ENCODE results near the gene ATP2C1.

The ATP2C1 gene

GRCh38 chr3:131026321-131027151 lies 132.7 kb downstream of the ATP2C1 start, which contains the start of the genes ASTE1 and NEK11:
ASTE1 (minus strand) TSS chr3:131026825; CDS start chr3:131025306, 1,519 bp downstream.
NEK11 (plus strand) TSS chr3:131026877; CDS start chr3:131029709, 2,832 bp downstream.
- peak within 1 kb of the TSS; percentile 65 to 97 (median 92) for H3K4me3 ChIP-seq (ENCODE audit: control insufficient read depth in 1 of 7, extremely low read depth in 1 of 7, insufficient read depth in 4 of 7, low read depth in 2 of 7, low read length in 6 of 7)
- no peaks in the 10 kb centered on the region for H3K9me3 ChIP-seq (ENCODE audit: control extremely low read depth in 1 of 5, control insufficient read depth in 4 of 5, insufficient read depth in 2 of 5, low read depth in 1 of 5, low read length in 4 of 5)
- ChIA-PET POLR2A (no interaction called here), CTCF (interaction anchor here (0.6 to 1.0 kb wide), 3 partner anchors 10 to 468 kb away, joined by 3 to 4 read pairs (median 3); no protein-coding TSS in a partner anchor)
- H3K27me3 ChIP-seq (replicated peaks in 2 of 5; ENCODE audit: control insufficient read depth in 4 of 5, insufficient read depth in 5 of 5, low read length in 4 of 5): no peaks in the 10 kb centered on the region
- H3K27ac ChIP-seq (ENCODE audit: insufficient read depth in 1 of 2, low read depth in 1 of 2, low read length in 2 of 2, poor library complexity in 1 of 2, severe bottlenecking in 2 of 2): peak within 1 kb of the TSS; percentile 85 to 95
- H3K4me1 ChIP-seq (ENCODE audit: control extremely low read depth in 1 of 4, control insufficient read depth in 4 of 4, insufficient read depth in 4 of 4, low read length in 3 of 4): peaks cover 7 to 21% (median 18%) of the 10 kb centered on the region in 4 experiments
- 0% methylated on average over 55 of the region's 56 CpGs for WGBS (ENCODE audit: insufficient coverage)
- peaks cover 8 to 17% (median 10%) of the 10 kb centered on the region in 4 experiments for H3K36me3 ChIP-seq (ENCODE audit: control insufficient read depth in 4 of 4, insufficient read depth in 4 of 4, low read length in 3 of 4)
- DNase-seq: peak; percentile 89 to 96 (median 94)

- ChIA-PET POLR2A (no interaction called here), CTCF (no interaction called here)
- DNase-seq: no peak
- H3K27ac ChIP-seq (ENCODE audit: insufficient read depth in 1 of 2, low read depth in 1 of 2, low read length in 2 of 2, poor library complexity in 1 of 2, severe bottlenecking in 2 of 2): no peak overlapping the region
- H3K9me3 ChIP-seq (ENCODE audit: control extremely low read depth in 1 of 5, control insufficient read depth in 4 of 5, insufficient read depth in 2 of 5, low read depth in 1 of 5, low read length in 4 of 5): no peaks in the 10 kb centered on the region
- peaks cover 7 to 21% (median 18%) of the 10 kb centered on the region in 4 experiments for H3K4me1 ChIP-seq (ENCODE audit: control extremely low read depth in 1 of 4, control insufficient read depth in 4 of 4, insufficient read depth in 4 of 4, low read length in 3 of 4)
- H3K27me3 ChIP-seq (replicated peaks in 2 of 5; ENCODE audit: control insufficient read depth in 4 of 5, insufficient read depth in 5 of 5, low read length in 4 of 5): no peaks in the 10 kb centered on the region
- H3K36me3 ChIP-seq (ENCODE audit: control insufficient read depth in 4 of 4, insufficient read depth in 4 of 4, low read length in 3 of 4): peaks cover 5 to 12% (median 6%) of the 10 kb centered on the region in 4 experiments
- H3K4me3 ChIP-seq (ENCODE audit: control insufficient read depth in 1 of 7, extremely low read depth in 1 of 7, insufficient read depth in 4 of 7, low read depth in 2 of 7, low read length in 6 of 7): no peak overlapping the region
- no CpG with 5 or more reads among the region's 3 CpGs for WGBS (ENCODE audit: insufficient coverage)
Measured at GRCh38 chr3:131028844-131029243, 135.0 kb downstream of the ATP2C1 start.

- H3K27me3 ChIP-seq (replicated peaks in 2 of 5; ENCODE audit: control insufficient read depth in 4 of 5, insufficient read depth in 5 of 5, low read length in 4 of 5): no peaks in the 10 kb centered on the region
- CTCF ChIA-PET: interaction anchor here (0.7 kb wide), 1 partner anchor 1001 kb away, joined by 3 read pairs; no protein-coding TSS in a partner anchor
- no peak for DNase-seq
Measured at GRCh38 chr3:131031660-131032059, 137.8 kb downstream of the ATP2C1 start.

GRCh38 chr3:131033480-131034080 lies 139.7 kb downstream of the ATP2C1 start:
- ChIA-PET CTCF (interaction anchor here (0.9 to 2.2 kb wide), 10 partner anchors 9 to 1366 kb away, joined by 3 to 10 read pairs (median 4); no protein-coding TSS in a partner anchor), POLR2A (no interaction called here)
- Histone ChIP-seq H3K4me1 (ENCODE audit: control extremely low read depth in 1 of 4, control insufficient read depth in 4 of 4, insufficient read depth in 4 of 4, low read length in 3 of 4) (no peaks in the 10 kb centered on the region), H3K9me3 (ENCODE audit: control extremely low read depth in 1 of 5, control insufficient read depth in 4 of 5, insufficient read depth in 2 of 5, low read depth in 1 of 5, low read length in 4 of 5) (no peaks in the 10 kb centered on the region), H3K4me3 (ENCODE audit: control insufficient read depth in 1 of 7, extremely low read depth in 1 of 7, insufficient read depth in 4 of 7, low read depth in 2 of 7, low read length in 6 of 7) (no peak overlapping the region), H3K27me3 (replicated peaks in 2 of 5; ENCODE audit: control insufficient read depth in 4 of 5, insufficient read depth in 5 of 5, low read length in 4 of 5) (no peaks in the 10 kb centered on the region), H3K36me3 (ENCODE audit: control insufficient read depth in 4 of 4, insufficient read depth in 4 of 4, low read length in 3 of 4) (no peaks in the 10 kb centered on the region), H3K27ac (ENCODE audit: insufficient read depth in 1 of 2, low read depth in 1 of 2, low read length in 2 of 2, poor library complexity in 1 of 2, severe bottlenecking in 2 of 2) (no peak overlapping the region)
- WGBS (ENCODE audit: insufficient coverage): no CpG with 5 or more reads among the region's 1 CpG
- peak; percentile 52 to 77 (median 69) for DNase-seq

More at GRCh38 chr3:131031660-131032059, 137.8 kb downstream of the ATP2C1 start:
- Histone ChIP-seq H3K9me3 (ENCODE audit: control extremely low read depth in 1 of 5, control insufficient read depth in 4 of 5, insufficient read depth in 2 of 5, low read depth in 1 of 5, low read length in 4 of 5) (no peaks in the 10 kb centered on the region), H3K4me1 (ENCODE audit: control extremely low read depth in 1 of 4, control insufficient read depth in 4 of 4, insufficient read depth in 4 of 4, low read length in 3 of 4) (peaks cover 0 to 8% (median 6%) of the 10 kb centered on the region in 4 experiments), H3K27ac (ENCODE audit: insufficient read depth in 1 of 2, low read depth in 1 of 2, low read length in 2 of 2, poor library complexity in 1 of 2, severe bottlenecking in 2 of 2) (no peak overlapping the region), H3K4me3 (ENCODE audit: control insufficient read depth in 1 of 7, extremely low read depth in 1 of 7, insufficient read depth in 4 of 7, low read depth in 2 of 7, low read length in 6 of 7) (no peak overlapping the region), H3K36me3 (ENCODE audit: control insufficient read depth in 4 of 4, insufficient read depth in 4 of 4, low read length in 3 of 4) (no peaks in the 10 kb centered on the region)
- WGBS (ENCODE audit: insufficient coverage): no CpG with 5 or more reads among the region's 3 CpGs
- POLR2A ChIA-PET: no interaction called here

GRCh38 chr3:131036200-131036816 lies 142.4 kb downstream of the ATP2C1 start:
- no peak overlapping the region for H3K4me3 ChIP-seq (ENCODE audit: control insufficient read depth in 1 of 7, extremely low read depth in 1 of 7, insufficient read depth in 4 of 7, low read depth in 2 of 7, low read length in 6 of 7)
- POLR2A ChIA-PET: interaction anchor here (0.6 kb wide), 1 partner anchor 28 kb away, joined by 4 read pairs; no protein-coding TSS in a partner anchor
- no peaks in the 10 kb centered on the region for H3K27me3 ChIP-seq (replicated peaks in 2 of 5; ENCODE audit: control insufficient read depth in 4 of 5, insufficient read depth in 5 of 5, low read length in 4 of 5)
- no peak overlapping the region for H3K27ac ChIP-seq (ENCODE audit: insufficient read depth in 1 of 2, low read depth in 1 of 2, low read length in 2 of 2, poor library complexity in 1 of 2, severe bottlenecking in 2 of 2)
- H3K9me3 ChIP-seq (ENCODE audit: control extremely low read depth in 1 of 5, control insufficient read depth in 4 of 5, insufficient read depth in 2 of 5, low read depth in 1 of 5, low read length in 4 of 5): no peaks in the 10 kb centered on the region
- CTCF ChIA-PET: interaction anchor here (0.8 to 1.2 kb wide), 4 partner anchors 9 to 989 kb away, joined by 3 to 4 read pairs (median 3); partner anchors contain the start of genes ASTE1 and NEK11
- no peaks in the 10 kb centered on the region for H3K4me1 ChIP-seq (ENCODE audit: control extremely low read depth in 1 of 4, control insufficient read depth in 4 of 4, insufficient read depth in 4 of 4, low read length in 3 of 4)
- DNase-seq: no peak
- no peaks in the 10 kb centered on the region for H3K36me3 ChIP-seq (ENCODE audit: control insufficient read depth in 4 of 4, insufficient read depth in 4 of 4, low read length in 3 of 4)
- WGBS (ENCODE audit: insufficient coverage): no CpG with 5 or more reads among the region's 1 CpG

- DNase-seq: no peak
- Histone ChIP-seq H3K9me3 (ENCODE audit: control extremely low read depth in 1 of 5, control insufficient read depth in 4 of 5, insufficient read depth in 2 of 5, low read depth in 1 of 5, low read length in 4 of 5) (no peaks in the 10 kb centered on the region), H3K27me3 (replicated peaks in 2 of 5; ENCODE audit: control insufficient read depth in 4 of 5, insufficient read depth in 5 of 5, low read length in 4 of 5) (no peaks in the 10 kb centered on the region), H3K27ac (ENCODE audit: insufficient read depth in 1 of 2, low read depth in 1 of 2, low read length in 2 of 2, poor library complexity in 1 of 2, severe bottlenecking in 2 of 2) (no peak overlapping the region), H3K36me3 (ENCODE audit: control insufficient read depth in 4 of 4, insufficient read depth in 4 of 4, low read length in 3 of 4) (no peaks in the 10 kb centered on the region), H3K4me1 (ENCODE audit: control extremely low read depth in 1 of 4, control insufficient read depth in 4 of 4, insufficient read depth in 4 of 4, low read length in 3 of 4) (no peaks in the 10 kb centered on the region), H3K4me3 (ENCODE audit: control insufficient read depth in 1 of 7, extremely low read depth in 1 of 7, insufficient read depth in 4 of 7, low read depth in 2 of 7, low read length in 6 of 7) (no peak overlapping the region)
- ChIA-PET CTCF (interaction anchor here (0.8 to 1.2 kb wide), 4 partner anchors 10 to 989 kb away, joined by 3 to 4 read pairs (median 3); partner anchors contain the start of genes ASTE1 and NEK11), POLR2A (interaction anchor here (0.6 kb wide), 1 partner anchor 27 kb away, joined by 4 read pairs; no protein-coding TSS in a partner anchor)
- 93% methylated on average over 3 of the region's 5 CpGs for WGBS (ENCODE audit: insufficient coverage)
Measured at GRCh38 chr3:131036986-131037385, 143.1 kb downstream of the ATP2C1 start.
